Panc1 (cell line): ENCODE results near the gene WNT2.

Source experiments
- CTCF ChIP-seq: fragments of 450-650 bp; IDR thresholded peaks from 2 replicates; pipeline ENCODE4 v1.5.1; 2017; ENCODE audit warnings: mild to moderate bottlenecking
- POLR2AphosphoS5 ChIP-seq: IDR thresholded peaks from 2 replicates; pipeline ENCODE4 v1.6.1; 2012; ENCODE audit warnings: mild to moderate bottlenecking, low read depth, low read length, moderate library complexity
- REST ChIP-seq, 2 experiments: IDR thresholded peaks; 2 replicates each; pipeline ENCODE4 v1.6.1; 2011 to 2012; ENCODE audit warnings: low read depth in 2 of 2, control low read depth in 1 of 2, low read length in 1 of 2, mild to moderate bottlenecking in 1 of 2, moderate library complexity in 1 of 2; ENCODE audit not compliant: insufficient read depth in 1 of 2
- SIN3A ChIP-seq: IDR thresholded peaks from 2 replicates; pipeline ENCODE4 v1.6.1; 2012; ENCODE audit warnings: low read depth, mild to moderate bottlenecking, low read length, moderate library complexity, borderline replicate concordance; ENCODE audit not compliant: insufficient read depth
- TCF7L2 ChIP-seq: IDR thresholded peaks from 2 replicates; pipeline ENCODE4 v1.6.1; 2011; ENCODE audit warnings: mild to moderate bottlenecking, low read depth, low read length, inconsistent platforms

GRCh38 chr7:117241088-117241487 lies 81.8 kb downstream of the WNT2 start:
- TF ChIP-seq CTCF (no peak), REST (IDR thresholded peaks at IDR 0.05; ENCODE audit: insufficient read depth in 1 of 2, low read depth in 2 of 2, low read length in 1 of 2) (no peak), TCF7L2 (no peak), POLR2AphosphoS5 (no peak), SIN3A (no peak)
